ENCODE results near the gene SYNPO2. TPM values are rescaled to one million over a fixed set of nuclear protein-coding genes. Genes with fewer than 3 reads are reported as not detected.

SYNPO2 gene, protein sequence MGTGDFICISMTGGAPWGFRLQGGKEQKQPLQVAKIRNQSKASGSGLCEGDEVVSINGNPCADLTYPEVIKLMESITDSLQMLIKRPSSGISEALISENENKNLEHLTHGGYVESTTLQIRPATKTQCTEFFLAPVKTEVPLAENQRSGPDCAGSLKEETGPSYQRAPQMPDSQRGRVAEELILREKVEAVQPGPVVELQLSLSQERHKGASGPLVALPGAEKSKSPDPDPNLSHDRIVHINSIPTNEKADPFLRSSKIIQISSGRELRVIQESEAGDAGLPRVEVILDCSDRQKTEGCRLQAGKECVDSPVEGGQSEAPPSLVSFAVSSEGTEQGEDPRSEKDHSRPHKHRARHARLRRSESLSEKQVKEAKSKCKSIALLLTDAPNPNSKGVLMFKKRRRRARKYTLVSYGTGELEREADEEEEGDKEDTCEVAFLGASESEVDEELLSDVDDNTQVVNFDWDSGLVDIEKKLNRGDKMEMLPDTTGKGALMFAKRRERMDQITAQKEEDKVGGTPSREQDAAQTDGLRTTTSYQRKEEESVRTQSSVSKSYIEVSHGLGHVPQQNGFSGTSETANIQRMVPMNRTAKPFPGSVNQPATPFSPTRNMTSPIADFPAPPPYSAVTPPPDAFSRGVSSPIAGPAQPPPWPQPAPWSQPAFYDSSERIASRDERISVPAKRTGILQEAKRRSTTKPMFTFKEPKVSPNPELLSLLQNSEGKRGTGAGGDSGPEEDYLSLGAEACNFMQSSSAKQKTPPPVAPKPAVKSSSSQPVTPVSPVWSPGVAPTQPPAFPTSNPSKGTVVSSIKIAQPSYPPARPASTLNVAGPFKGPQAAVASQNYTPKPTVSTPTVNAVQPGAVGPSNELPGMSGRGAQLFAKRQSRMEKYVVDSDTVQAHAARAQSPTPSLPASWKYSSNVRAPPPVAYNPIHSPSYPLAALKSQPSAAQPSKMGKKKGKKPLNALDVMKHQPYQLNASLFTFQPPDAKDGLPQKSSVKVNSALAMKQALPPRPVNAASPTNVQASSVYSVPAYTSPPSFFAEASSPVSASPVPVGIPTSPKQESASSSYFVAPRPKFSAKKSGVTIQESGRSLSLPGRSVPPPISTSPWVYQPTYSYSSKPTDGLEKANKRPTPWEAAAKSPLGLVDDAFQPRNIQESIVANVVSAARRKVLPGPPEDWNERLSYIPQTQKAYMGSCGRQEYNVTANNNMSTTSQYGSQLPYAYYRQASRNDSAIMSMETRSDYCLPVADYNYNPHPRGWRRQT
- 100 to 1,000 TPM in 1 of 3 donors, 10 to 100 TPM in 2; 18.9 to 804 (median 91.1) TPM for total RNA-seq
- long read RNA-seq, donor 1, full-length matches to known transcripts, result 39 of 292 reads
- long read RNA-seq, donor 1, partial matches to known transcripts, result 69 of 292 reads
- long read RNA-seq, donor 1, other reads (novel, unspliced or antisense), result 184 of 292 reads
- long read RNA-seq, donor 2, full-length matches to known transcripts, result 4 of 17 reads
- long read RNA-seq, donor 2, partial matches to known transcripts, result 4 of 17 reads
- long read RNA-seq, donor 2, other reads (novel, unspliced or antisense), result 9 of 17 reads

DNA sequence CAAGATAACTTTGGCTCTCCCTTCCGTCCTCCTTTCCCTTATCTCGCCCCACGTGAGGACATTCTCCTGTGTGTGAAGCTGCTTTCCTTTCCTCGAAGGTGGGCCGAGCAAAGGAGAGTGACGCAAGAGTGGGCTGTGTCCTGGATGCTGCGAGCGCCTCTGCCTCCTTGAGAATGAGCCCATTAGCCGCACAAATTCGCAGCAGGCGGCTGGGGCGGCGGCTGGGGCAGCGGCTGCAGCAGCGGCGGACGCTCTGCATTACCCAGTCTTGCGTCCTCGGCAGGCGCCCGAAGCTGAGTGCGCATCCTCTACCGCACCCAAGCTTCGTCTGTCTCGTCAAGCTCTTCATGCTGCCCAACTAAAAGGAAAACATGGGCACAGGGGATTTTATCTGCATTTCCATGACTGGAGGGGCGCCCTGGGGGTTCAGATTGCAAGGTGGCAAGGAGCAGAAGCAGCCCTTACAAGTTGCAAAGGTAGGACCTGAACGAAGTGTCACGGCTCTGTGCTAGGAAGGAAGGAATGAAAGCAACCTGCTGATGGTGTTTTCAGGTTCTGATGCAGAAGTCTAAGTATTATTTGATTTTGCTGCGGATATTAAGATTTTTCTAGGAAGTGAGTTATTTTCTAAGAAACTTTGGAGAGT lies at the start of gene SYNPO2:
TSS of gene SYNPO2 (plus strand) at position 189 of the 646 bp plus-strand sequence. CDS start at position 372, 183 bp downstream.
- peak within 1 kb of the TSS; percentile 7 for H3K4me3 ChIP-seq
- peak; percentile 82 for ATAC-seq
- H3K36me3 ChIP-seq (ENCODE audit: low read depth), result no peaks in the 10 kb centered on the region
- intact Hi-C loops (cut with DNase I, micrococcal nuclease), result loop anchor here in 1 of 2 donors (5.0 kb wide), 1 partner anchor 116 kb away; no protein-coding TSS in a partner anchor
- TF ChIP-seq, protein P1, sequence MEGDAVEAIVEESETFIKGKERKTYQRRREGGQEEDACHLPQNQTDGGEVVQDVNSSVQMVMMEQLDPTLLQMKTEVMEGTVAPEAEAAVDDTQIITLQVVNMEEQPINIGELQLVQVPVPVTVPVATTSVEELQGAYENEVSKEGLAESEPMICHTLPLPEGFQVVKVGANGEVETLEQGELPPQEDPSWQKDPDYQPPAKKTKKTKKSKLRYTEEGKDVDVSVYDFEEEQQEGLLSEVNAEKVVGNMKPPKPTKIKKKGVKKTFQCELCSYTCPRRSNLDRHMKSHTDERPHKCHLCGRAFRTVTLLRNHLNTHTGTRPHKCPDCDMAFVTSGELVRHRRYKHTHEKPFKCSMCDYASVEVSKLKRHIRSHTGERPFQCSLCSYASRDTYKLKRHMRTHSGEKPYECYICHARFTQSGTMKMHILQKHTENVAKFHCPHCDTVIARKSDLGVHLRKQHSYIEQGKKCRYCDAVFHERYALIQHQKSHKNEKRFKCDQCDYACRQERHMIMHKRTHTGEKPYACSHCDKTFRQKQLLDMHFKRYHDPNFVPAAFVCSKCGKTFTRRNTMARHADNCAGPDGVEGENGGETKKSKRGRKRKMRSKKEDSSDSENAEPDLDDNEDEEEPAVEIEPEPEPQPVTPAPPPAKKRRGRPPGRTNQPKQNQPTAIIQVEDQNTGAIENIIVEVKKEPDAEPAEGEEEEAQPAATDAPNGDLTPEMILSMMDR (IDR thresholded peaks at IDR 0.05), result no peak
- H3K9me3 ChIP-seq, result no peaks in the 10 kb centered on the region
- DNase-seq, result peak; percentile 47 to 66 (median 63)
- H3K4me1 ChIP-seq (ENCODE audit: low read depth), result no peaks in the 10 kb centered on the region

DNA sequence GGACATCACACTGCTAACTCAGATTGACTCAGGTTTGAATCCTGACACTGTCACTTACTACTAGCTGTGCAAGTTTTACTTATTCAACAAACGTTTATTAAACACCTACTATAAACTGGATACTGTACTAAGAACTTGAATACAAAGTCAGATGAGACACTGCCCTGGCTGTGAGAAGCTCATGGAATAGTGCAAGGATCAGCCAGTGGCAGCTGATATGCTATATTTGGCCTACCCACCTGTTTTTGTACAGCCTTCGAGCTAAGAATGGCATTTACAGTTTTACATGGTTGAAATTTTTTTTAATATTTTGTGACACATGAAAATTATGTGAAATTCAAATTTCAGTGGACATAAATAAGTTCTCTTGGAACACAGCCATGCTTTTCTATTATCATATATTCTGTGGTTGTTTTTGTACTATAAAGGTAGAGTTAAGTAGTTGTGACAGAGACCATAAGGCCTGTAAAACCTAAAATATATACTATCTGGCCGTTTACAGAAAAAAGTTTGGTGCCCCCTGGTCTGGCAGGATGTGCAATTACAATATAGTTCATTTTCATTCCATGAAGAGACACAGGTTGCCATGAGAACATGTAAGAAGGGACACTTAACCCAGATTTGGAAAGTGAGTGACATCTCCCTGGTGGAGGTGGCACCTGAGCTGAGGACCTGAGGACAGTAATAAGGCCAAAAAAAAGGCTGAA lies 49.3 kb upstream of the SYNPO2 start:
- H3K4me1 ChIP-seq (ENCODE audit: low read depth), result peaks cover 4% of the 10 kb centered on the region
- ATAC-seq (no peak), DNase-seq (no peak)
- intact Hi-C loops (cut with DNase I, micrococcal nuclease), result no loop called here
- H3K36me3 ChIP-seq (ENCODE audit: low read depth), result no peaks in the 10 kb centered on the region
- H3K4me3 ChIP-seq, result no peak overlapping the region
- TF ChIP-seq, protein P1 (IDR thresholded peaks at IDR 0.05), result no peak
- no peaks in the 10 kb centered on the region for H3K9me3 ChIP-seq

DNA sequence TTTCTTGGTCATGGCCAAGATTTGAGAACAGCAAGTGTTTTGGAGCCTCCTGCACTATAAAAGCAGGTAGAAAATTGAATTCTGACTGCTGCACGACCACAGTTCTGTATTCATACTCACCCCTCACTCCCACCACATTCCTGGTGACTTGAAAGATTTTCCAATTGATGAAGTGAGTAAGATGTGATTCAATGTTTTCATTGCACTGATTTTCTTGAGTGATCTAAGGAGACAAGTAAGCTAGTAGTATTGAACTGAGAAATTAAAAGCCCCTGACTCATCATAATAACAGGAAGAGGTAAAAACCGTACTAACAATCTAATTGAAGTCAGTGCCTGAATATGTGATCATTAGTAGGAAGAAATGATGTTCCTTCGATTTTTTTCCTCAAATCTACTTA lies 46.6 kb upstream of the SYNPO2 start:
- no peaks in the 10 kb centered on the region for H3K36me3 ChIP-seq (ENCODE audit: low read depth)
- H3K4me1 ChIP-seq (ENCODE audit: low read depth), result no peaks in the 10 kb centered on the region
- TF ChIP-seq, protein P1 (IDR thresholded peaks at IDR 0.05), result no peak
- DNase-seq (no peak), ATAC-seq (no peak)
- intact Hi-C loops (cut with DNase I, micrococcal nuclease), result no loop called here
- H3K4me3 ChIP-seq, result no peak overlapping the region
- H3K9me3 ChIP-seq, result no peaks in the 10 kb centered on the region

DNA sequence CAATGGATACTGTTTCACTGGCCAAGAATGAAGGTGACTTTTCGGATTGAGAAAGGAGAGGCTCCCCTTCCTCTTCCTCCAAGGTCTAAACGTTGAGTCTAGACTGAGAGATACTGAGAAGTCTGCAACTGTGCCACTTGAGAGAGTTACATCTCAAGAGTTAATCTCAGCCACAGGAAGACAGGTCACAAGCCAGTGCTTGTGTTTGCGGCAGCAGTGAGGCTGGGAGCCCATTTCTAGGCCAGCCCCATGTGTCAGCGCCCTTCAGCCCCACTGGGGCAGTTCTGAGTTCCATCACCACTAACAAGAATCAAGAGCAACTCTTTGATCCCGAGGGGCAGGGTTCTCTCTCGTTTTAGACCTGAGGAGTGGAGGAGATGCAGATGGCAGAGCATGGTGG lies 45.4 kb upstream of the SYNPO2 start:
- TF ChIP-seq, protein P1 (IDR thresholded peaks at IDR 0.05), result no peak
- intact Hi-C loops (cut with DNase I, micrococcal nuclease), result no loop called here
- no peak for DNase-seq

More for the DNA sequence above, 45.4 kb upstream of the SYNPO2 start:
- no peak overlapping the region for H3K4me3 ChIP-seq
- no peaks in the 10 kb centered on the region for H3K4me1 ChIP-seq (ENCODE audit: low read depth)
- no peaks in the 10 kb centered on the region for H3K36me3 ChIP-seq (ENCODE audit: low read depth)
- ATAC-seq, result no peak
- H3K9me3 ChIP-seq, result no peaks in the 10 kb centered on the region

Data from mucosa of descending colon (tissue), 3 donors.